GM12878 (cell line): ENCODE measurements around the gene MB. TPM values are rescaled to one million over a fixed set of nuclear protein-coding genes. Genes with fewer than 3 reads are reported as not detected.

Experiments used
- ATAC-seq: fragments of 200-7000 bp; cut with Tn5 transposase; 3 replicates; pipeline ENCODE4 v1.9.1; 2020; ENCODE audit warnings: mild to moderate bottlenecking, moderate library complexity
- BruUV-seq: library from RNA; stranded (reverse); fragments of 400-500 nt; replicated peaks from 2 replicates; lab custom pipeline; 2021; lab: Mats Ljungman, UMichigan
- CTCF ChIA-PET: fragments of 300-600 bp; sonication (Branson Sonifier 250); formaldehyde crosslinking; extraction: SDS; loops from one replicate; lab custom pipeline; 2021; ENCODE audit warnings: inconsistent platforms; lab: Yijun Ruan, JAX
- POLR2A ChIA-PET: fragments of 350-600 bp; formaldehyde crosslinking; extraction: SDS; loops from one replicate; lab custom pipeline; 2021; ENCODE audit warnings: inconsistent platforms; lab: Charles Lee
- RAD21 ChIA-PET: fragments of 300-600 bp; sonication (Branson Sonifier 250); formaldehyde crosslinking; loops from one replicate; lab custom pipeline; 2023; ENCODE audit warnings: antibody characterized with exemption; ENCODE audit not compliant: unreplicated experiment; lab: Charles Lee
- SMC1A ChIA-PET: fragments of 300-600 bp; sonication (Branson Sonifier 250); formaldehyde crosslinking; loops from one replicate; lab custom pipeline; 2023; ENCODE audit not compliant: unreplicated experiment, uncharacterized antibody; lab: Charles Lee
- DNase-seq: peaks from one replicate; pipeline ENCODE4 v3.0.0-alpha.2; 2011; ENCODE audit warnings: low read depth, low spot score
- FAIRE-seq: peaks from 3 replicates; lab custom pipeline; 2011; peaks lifted over from hg19 to GRCh38; lab: Jason Lieb, UNC
- H2AFZ ChIP-seq: 2 replicates; pipeline ENCODE4 v1.6.0; 2011; ENCODE audit warnings: low read depth, low read length, control low read depth; ENCODE audit not compliant: control insufficient read depth
- H3K27ac ChIP-seq: 2 replicates; pipeline ENCODE4 v1.5.1; 2011; ENCODE audit warnings: control low read depth; ENCODE audit not compliant: control insufficient read depth, insufficient read depth
- H3K27me3 ChIP-seq, 2 experiments: replicated peaks in 1 of 2; 2 replicates each; pipeline versions ENCODE4 v1.6.0 to v1.6.1; 2011; ENCODE audit warnings: low read length in 1 of 2; ENCODE audit not compliant: control insufficient read depth in 2 of 2, insufficient read depth in 2 of 2
- H3K36me3 ChIP-seq, 2 experiments: 2 replicates each; pipeline ENCODE4 v1.5.1; 2011; ENCODE audit warnings: low read length in 1 of 2; ENCODE audit not compliant: control insufficient read depth in 2 of 2, insufficient read depth in 2 of 2
- H3K4me1 ChIP-seq: 2 replicates; pipeline ENCODE4 v1.6.1; 2011; ENCODE audit warnings: mild to moderate bottlenecking, low read length, moderate library complexity, mixed read lengths; ENCODE audit not compliant: control insufficient read depth, insufficient read depth
- H3K4me2 ChIP-seq: 2 replicates; pipeline ENCODE4 v1.6.0; 2011; ENCODE audit warnings: control low read depth; ENCODE audit not compliant: control insufficient read depth, insufficient read depth
- H3K4me3 ChIP-seq: fragments of 200-600 bp; sonication (generic); 2 replicates; pipeline ENCODE4 v1.5.1; 2016
- H3K79me2 ChIP-seq: 2 replicates; pipeline ENCODE4 v1.6.0; 2011; ENCODE audit warnings: low read length; ENCODE audit not compliant: control insufficient read depth, insufficient read depth
- H3K9ac ChIP-seq: 2 replicates; pipeline ENCODE4 v1.8.0; 2011; ENCODE audit warnings: low read length, control low read depth, mixed read lengths; ENCODE audit not compliant: control insufficient read depth, insufficient read depth
- H3K9me3 ChIP-seq: replicated peaks from 3 replicates; pipeline ENCODE4 v1.5.1; 2011; ENCODE audit warnings: mild to moderate bottlenecking, low read length; ENCODE audit not compliant: control insufficient read depth, insufficient read depth
- H4K20me1 ChIP-seq: 2 replicates; pipeline ENCODE4 v1.6.0; 2011; ENCODE audit not compliant: control insufficient read depth, insufficient read depth
- EED ChIP-seq: sonication (generic); IDR thresholded peaks from 2 replicates; pipeline ENCODE4 v1.6.1; 2016; ENCODE audit warnings: antibody characterized with exemption, low read depth
- ETV6 ChIP-seq, 2 experiments: fragments of 450-650 bp in 1 of 2; IDR thresholded peaks in 1 of 2; conservative IDR thresholded peaks in 1 of 2; 2 replicates each; pipeline ENCODE4 v1.6.1; 2014; ENCODE audit warnings: antibody characterized with exemption in 1 of 2, borderline replicate concordance in 1 of 2, low read depth in 1 of 2, mild to moderate bottlenecking in 1 of 2, moderate library complexity in 1 of 2
- HCFC1 ChIP-seq: fragments of 150-350 bp; IDR thresholded peaks from 2 replicates; pipeline ENCODE4 v1.6.1; 2014; ENCODE audit warnings: low read length
- JUND ChIP-seq: IDR thresholded peaks from 2 replicates; pipeline ENCODE4 v1.6.1; 2012; ENCODE audit warnings: low read depth, mild to moderate bottlenecking, low read length, improper control_type of control experiment, moderate library complexity
- PKNOX1 ChIP-seq: fragments of 450-650 bp; IDR thresholded peaks from 2 replicates; pipeline ENCODE4 v1.6.1; 2016; ENCODE audit warnings: mild to moderate bottlenecking
- POLR2A ChIP-seq: IDR thresholded peaks from 2 replicates; pipeline ENCODE4 v1.6.1; 2011; ENCODE audit warnings: low read depth, mild to moderate bottlenecking, low read length
- SIX5 ChIP-seq: IDR thresholded peaks from 2 replicates; pipeline ENCODE4 v1.6.1; 2011; ENCODE audit warnings: mild to moderate bottlenecking, low read depth, low read length, moderate library complexity; ENCODE audit not compliant: severe bottlenecking
- SMC3 ChIP-seq: IDR thresholded peaks from 2 replicates; pipeline ENCODE4 v1.6.1; 2011; ENCODE audit warnings: low read length, improper control_type of control experiment, borderline replicate concordance
- SRF ChIP-seq, 2 experiments: IDR thresholded peaks; 2 replicates each; pipeline ENCODE4 v1.6.1; 2011; ENCODE audit warnings: low read depth in 2 of 2, low read length in 2 of 2, mild to moderate bottlenecking in 1 of 2, moderate library complexity in 1 of 2
- TAF1 ChIP-seq: IDR thresholded peaks from 2 replicates; pipeline ENCODE4 v1.6.1; 2011; ENCODE audit warnings: mild to moderate bottlenecking, low read depth, low read length, borderline replicate concordance
- ZNF24 ChIP-seq: fragments of 450-650 bp; IDR thresholded peaks from 2 replicates; pipeline ENCODE4 v1.6.1; 2017; ENCODE audit warnings: antibody characterized with exemption, mild to moderate bottlenecking
- ZNF274 ChIP-seq: IDR thresholded peaks from one replicate; pipeline ENCODE4 v1.8.0; 2011; ENCODE audit not compliant: insufficient read length, insufficient read depth
- WGBS: methylation state at CpG from one replicate; pipeline ENCODE4 v1.1.6; 2016; ENCODE audit warnings: low lambda C conversion rate; ENCODE audit not compliant: insufficient replicate concordance, insufficient coverage; ENCODE audit errors: missing lambda C conversion rate; 5-methylcytosine and 5-hydroxymethylcytosine counted together
- in situ Hi-C: fragments of 300-500 bp; cut with MboI; formaldehyde crosslinking; loops from 9 replicates; pipeline ENCODE4 v1.14.3; 2018; ENCODE audit warnings: mixed read lengths
- intact Hi-C: fragments of 100-400 bp; cut with micrococcal nuclease; formaldehyde crosslinking; loops from one replicate; pipeline ENCODE4 v1.14.2; 2022; ENCODE audit not compliant: unreplicated experiment
- polyA plus RNA-seq, 11 experiments: library from polyadenylated mRNA; depleted of rRNA in 4 of 11; unstranded in 6 of 11; stranded (reverse) in 5 of 11; fragments of >200 nt; fragmentation: Nextera tagmentation in 4 of 11; fragmentation: Illumina TruSeq in 1 of 11; extraction: Ambion mirVana in 4 of 11; extraction: Trizol in 1 of 11; gene quantifications; 1 replicate in 1 of 11; 2 replicates in 10 of 11; pipeline versions ENCODE4 v1.2.1 to v1.2.3, GENCODE V29; 2011 to 2016; ENCODE audit warnings: inconsistent platforms in 2 of 11, missing spikeins in 2 of 11, low read depth in 1 of 11
- total RNA-seq, 4 experiments: library from RNA; depleted of rRNA in 3 of 4; stranded (reverse); fragments of >200 nt in 3 of 4; fragmentation: Illumina TruSeq in 1 of 4; extraction: Trizol in 1 of 4; gene quantifications; 2 replicates each; pipeline versions ENCODE4 v1.2.1 to v1.2.3, GENCODE V29; 2013 to 2021
- TF ChIP-seq, protein P1 (sequence below): fragments of 450-650 bp; IDR thresholded peaks from 2 replicates; pipeline ENCODE4 v1.6.1; 2016; ENCODE audit warnings: mild to moderate bottlenecking

MB gene
- total and polyA plus RNA-seq, 10 of the 15 experiments (the other 5 are each of a cell fraction or from before 2014, with no cell fraction given), result 0.09 to 0.41 (median 0.23) TPM; not detected in 3

DNA sequence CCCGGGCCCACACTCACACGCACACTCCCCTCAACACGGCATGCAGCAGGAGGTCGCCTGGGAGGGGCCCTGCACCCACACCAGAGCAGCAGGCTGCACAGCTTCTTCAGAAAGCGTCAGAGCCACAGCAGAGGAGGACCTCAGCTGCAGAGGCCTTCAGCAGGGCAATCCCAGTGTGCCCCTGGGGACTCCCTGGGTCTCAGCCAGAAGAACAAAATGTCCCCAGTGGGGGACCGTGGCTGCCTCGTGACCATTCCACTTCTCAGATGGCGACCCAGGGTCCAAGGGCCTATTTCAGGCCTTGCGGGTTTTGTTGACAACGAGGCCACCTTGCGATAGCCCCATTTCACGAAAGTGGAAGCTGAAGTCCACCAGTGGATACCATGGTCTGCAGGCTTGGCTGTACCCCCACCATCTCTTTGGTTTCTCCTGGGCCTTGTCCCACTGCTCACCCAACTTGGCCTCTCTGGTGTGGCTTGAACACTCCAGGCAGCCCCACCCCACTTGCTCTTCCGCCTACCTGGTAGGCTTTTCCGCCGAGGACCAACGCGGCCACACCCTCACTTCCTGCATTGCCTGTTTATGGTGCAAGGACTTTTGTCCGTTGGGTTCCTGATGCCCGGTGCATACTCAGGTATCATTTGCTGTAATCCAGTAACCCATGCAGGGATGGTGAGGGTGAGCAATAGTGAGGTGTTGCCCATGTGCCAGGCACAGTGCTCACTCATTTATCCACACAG is 38.1 kb downstream of the MB start:
- Histone ChIP-seq H3K79me2 (no peaks in the 10 kb centered on the region), H3K36me3 (no peaks in the 10 kb centered on the region), H2AFZ (no peak overlapping the region), H3K27ac (no peak overlapping the region), H3K4me1 (no peaks in the 10 kb centered on the region), H3K9me3 (no peaks in the 10 kb centered on the region), H3K9ac (no peak overlapping the region), H4K20me1 (no peaks in the 10 kb centered on the region; the same call in 1 of the 2 replicates), H3K27me3 (peaks cover 1 to 2% of the 10 kb centered on the region in 2 experiments; a peak in 1 of 4 replicates), H3K4me3 (no peak overlapping the region), H3K4me2 (no peak overlapping the region)
- CTCF ChIA-PET, result interaction anchor here (6.7 kb wide), 1 partner anchor 228 kb away, joined by 91 read pairs; no protein-coding TSS in a partner anchor
- SMC1A ChIA-PET, result no interaction called here
- RAD21 ChIA-PET, result interaction anchor here (0.6 kb wide), 1 partner anchor 349 kb away, joined by 3 read pairs; no protein-coding TSS in a partner anchor
- no peak for ATAC-seq
- 40% methylated on average over 18 of the region's 19 CpGs for WGBS
- POLR2A ChIA-PET, result no interaction called here
- FAIRE-seq, result no peak
- DNase-seq, result no peak
- in situ Hi-C loops (no loop called here), intact Hi-C loops (no loop called here)
- BruUV-seq, result no TSS peak
- TF ChIP-seq SMC3 (no peak), SRF (IDR thresholded peaks at IDR 0.05; ENCODE audit: low read depth in 2 of 2, low read length in 2 of 2) (no peak)
- TF ChIP-seq, all 136 proteins: peak for 0

GRCh38 chr22:35577799-35578659 is 39.1 kb downstream of the MB start:
- Histone ChIP-seq H4K20me1 (no peaks in the 10 kb centered on the region; the same call in 1 of the 2 replicates), H3K9ac (no peak overlapping the region), H3K36me3 (no peaks in the 10 kb centered on the region), H3K9me3 (no peaks in the 10 kb centered on the region), H3K79me2 (no peaks in the 10 kb centered on the region), H3K4me2 (no peak overlapping the region), H3K27ac (no peak overlapping the region), H2AFZ (no peak overlapping the region), H3K4me3 (no peak overlapping the region), H3K27me3 (peaks cover 1 to 2% of the 10 kb centered on the region in 2 experiments; a peak in 1 of 4 replicates), H3K4me1 (no peaks in the 10 kb centered on the region)
- ChIA-PET CTCF (interaction anchor here (1.9 kb wide), 1 partner anchor 227 kb away, joined by 4 read pairs; no protein-coding TSS in a partner anchor), SMC1A (interaction anchor here (0.6 to 1.4 kb wide), 3 partner anchors 9 to 227 kb away, joined by 3 to 4 read pairs (median 3); no protein-coding TSS in a partner anchor), RAD21 (no interaction called here), POLR2A (no interaction called here)
- FAIRE-seq (no peak), ATAC-seq (no peak), DNase-seq (no peak)
- BruUV-seq, result no TSS peak
- WGBS, result 29% methylated on average over 2 of the region's 2 CpGs
- intact Hi-C loops (no loop called here), in situ Hi-C loops (no loop called here)
- TF ChIP-seq SIX5, result no peak
- no peak for TF ChIP-seq EED
- no peak for TF ChIP-seq JUND
- TF ChIP-seq ZNF24, result no peak
- TF ChIP-seq ETV6 (conservative IDR thresholded peaks at IDR 0.05 in 1 of 2, IDR thresholded peaks at IDR 0.05 in 1 of 2; ENCODE audit: borderline replicate concordance in 1 of 2, low read depth in 1 of 2), result no peak
- TF ChIP-seq HCFC1, result no peak
- TF ChIP-seq ZNF274, result no peak
- TF ChIP-seq POLR2A, result no peak
- TF ChIP-seq, protein P1, sequence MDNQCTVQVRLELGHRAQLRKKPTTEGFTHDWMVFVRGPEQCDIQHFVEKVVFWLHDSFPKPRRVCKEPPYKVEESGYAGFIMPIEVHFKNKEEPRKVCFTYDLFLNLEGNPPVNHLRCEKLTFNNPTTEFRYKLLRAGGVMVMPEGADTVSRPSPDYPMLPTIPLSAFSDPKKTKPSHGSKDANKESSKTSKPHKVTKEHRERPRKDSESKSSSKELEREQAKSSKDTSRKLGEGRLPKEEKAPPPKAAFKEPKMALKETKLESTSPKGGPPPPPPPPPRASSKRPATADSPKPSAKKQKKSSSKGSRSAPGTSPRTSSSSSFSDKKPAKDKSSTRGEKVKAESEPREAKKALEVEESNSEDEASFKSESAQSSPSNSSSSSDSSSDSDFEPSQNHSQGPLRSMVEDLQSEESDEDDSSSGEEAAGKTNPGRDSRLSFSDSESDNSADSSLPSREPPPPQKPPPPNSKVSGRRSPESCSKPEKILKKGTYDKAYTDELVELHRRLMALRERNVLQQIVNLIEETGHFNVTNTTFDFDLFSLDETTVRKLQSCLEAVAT, result no peak
- no peak for TF ChIP-seq PKNOX1
- TF ChIP-seq TAF1, result no peak
